ENCODE measurements around the gene LMNTD2.

The LMNTD2 gene

DNA sequence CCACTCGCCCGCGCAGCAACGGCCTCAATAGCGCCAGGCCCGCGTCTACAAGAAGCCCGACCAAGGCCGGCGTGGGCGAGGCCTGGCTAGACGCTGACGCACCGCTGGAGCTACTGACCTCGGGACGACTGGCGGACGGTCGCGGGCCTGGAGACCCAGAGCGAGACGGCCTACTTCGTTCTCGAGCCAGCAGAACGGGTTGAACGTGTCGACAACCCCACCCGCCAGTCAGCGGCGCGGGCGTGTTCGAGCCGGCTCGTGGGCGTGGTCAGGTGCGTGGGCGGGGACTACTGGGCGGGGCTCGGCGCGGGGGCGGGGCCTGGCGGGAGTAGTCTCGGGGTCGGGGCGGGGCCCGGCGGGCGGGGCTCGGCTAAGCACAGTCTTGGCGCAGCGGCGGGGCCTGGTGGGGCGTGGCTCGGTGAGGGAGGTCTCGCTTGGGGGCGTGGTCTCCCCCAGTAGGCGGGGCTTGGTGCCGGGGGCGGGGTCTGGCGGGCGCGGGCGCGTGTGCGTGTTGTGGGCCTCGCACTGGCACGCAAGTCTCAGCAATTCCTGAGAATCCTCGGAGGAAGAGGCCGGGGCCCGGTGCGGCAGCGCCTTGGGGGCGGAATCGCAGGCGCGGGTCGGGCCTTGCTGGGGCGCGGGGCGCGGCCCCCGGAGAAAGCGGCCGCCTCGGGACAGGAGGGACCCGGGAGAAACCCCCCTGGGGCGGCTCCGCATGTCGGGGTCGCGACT, 53.4 kb downstream of the LMNTD2 start, which contains the start of gene RNH1:
Gene RNH1 (minus strand): TSS at position 248 of the 732 bp plus-strand sequence. CDS start 5,080 bp downstream, outside the sequence.
- Mint-ChIP-seq H3K27ac (peak within 1 kb of the TSS; percentile 100), H3K27me3 (ENCODE audit: low read depth, poor library complexity) (no peaks in the 10 kb centered on the region), H3K4me1 (peaks cover 19% of the 10 kb centered on the region), H3K4me3 (peak within 1 kb of the TSS; percentile 97), H3K9me3 (no peaks in the 10 kb centered on the region), H3K36me3 (ENCODE audit: low read depth) (peaks cover 27% of the 10 kb centered on the region)
- TF ChIP-seq, protein P1, sequence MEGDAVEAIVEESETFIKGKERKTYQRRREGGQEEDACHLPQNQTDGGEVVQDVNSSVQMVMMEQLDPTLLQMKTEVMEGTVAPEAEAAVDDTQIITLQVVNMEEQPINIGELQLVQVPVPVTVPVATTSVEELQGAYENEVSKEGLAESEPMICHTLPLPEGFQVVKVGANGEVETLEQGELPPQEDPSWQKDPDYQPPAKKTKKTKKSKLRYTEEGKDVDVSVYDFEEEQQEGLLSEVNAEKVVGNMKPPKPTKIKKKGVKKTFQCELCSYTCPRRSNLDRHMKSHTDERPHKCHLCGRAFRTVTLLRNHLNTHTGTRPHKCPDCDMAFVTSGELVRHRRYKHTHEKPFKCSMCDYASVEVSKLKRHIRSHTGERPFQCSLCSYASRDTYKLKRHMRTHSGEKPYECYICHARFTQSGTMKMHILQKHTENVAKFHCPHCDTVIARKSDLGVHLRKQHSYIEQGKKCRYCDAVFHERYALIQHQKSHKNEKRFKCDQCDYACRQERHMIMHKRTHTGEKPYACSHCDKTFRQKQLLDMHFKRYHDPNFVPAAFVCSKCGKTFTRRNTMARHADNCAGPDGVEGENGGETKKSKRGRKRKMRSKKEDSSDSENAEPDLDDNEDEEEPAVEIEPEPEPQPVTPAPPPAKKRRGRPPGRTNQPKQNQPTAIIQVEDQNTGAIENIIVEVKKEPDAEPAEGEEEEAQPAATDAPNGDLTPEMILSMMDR (IDR thresholded peaks at IDR 0.05): no peak
- peak; percentile 99 for DNase-seq

DNA sequence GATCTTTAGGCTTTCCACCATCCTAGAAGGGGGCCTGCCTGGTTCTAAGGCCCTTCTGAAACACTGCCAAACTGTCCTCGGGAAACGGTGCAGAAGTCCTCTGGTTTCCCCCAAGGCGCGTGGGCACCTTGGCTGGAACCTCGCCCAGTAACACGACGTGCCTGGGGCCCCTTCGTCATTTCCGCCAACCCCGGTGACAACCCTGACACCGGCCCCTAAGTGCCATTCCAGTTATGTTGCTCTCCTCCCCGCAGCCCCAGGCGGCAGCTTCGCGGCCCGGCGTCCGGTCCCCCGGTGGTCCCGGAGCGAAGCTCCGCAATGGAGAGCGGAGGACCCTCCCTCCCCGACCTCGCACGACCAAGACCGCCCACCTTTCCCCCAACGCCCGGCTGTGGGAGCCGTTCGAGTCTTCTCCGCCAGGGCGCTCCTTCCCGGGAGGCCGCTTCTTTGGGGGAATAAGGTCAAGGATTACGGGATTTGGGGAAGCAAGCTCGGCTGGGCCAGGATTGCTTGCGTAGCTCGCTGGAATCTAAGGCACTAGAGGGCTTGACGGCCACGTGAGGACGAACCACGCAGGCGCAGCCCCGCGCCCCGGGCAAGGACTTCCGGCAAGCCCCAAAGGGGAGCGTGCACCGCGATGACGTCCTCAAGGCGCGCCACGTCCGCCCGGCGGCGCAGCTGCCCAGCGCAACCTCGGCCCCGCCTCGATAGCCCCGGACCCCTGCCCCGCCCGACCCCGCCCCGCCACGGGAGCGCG, 54.1 kb downstream of the LMNTD2 start:
- Mint-ChIP-seq H3K36me3 (ENCODE audit: low read depth) (peaks cover 22% of the 10 kb centered on the region), H3K27ac (peak overlapping the region; percentile 100), H3K27me3 (ENCODE audit: low read depth, poor library complexity) (no peaks in the 10 kb centered on the region), H3K9me3 (no peaks in the 10 kb centered on the region), H3K4me3 (peak overlapping the region; percentile 97), H3K4me1 (peaks cover 19% of the 10 kb centered on the region)
- TF ChIP-seq, protein P1 (IDR thresholded peaks at IDR 0.05): no peak
- DNase-seq: peak; percentile 98

DNA sequence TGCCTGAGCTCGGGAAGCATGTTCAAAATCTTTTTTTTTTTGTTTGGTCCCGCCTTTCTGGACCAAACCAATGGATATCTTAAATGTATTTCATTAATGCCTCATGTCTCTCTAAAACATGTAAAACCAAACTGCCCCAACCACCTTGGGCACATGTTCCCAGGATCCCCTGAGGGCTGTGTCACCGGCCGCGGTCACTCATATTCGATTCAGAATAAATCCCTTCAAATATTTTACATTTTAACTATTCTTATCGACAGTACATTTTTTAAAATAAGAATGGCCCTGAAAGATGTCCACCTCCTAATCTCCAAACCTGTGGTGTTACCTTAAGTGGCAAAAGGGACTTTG, 55.6 kb downstream of the LMNTD2 start:
- Mint-ChIP-seq H3K4me3 (peak overlapping the region; percentile 97), H3K27ac (peak overlapping the region; percentile 48), H3K27me3 (ENCODE audit: low read depth, poor library complexity) (no peaks in the 10 kb centered on the region), H3K9me3 (no peaks in the 10 kb centered on the region), H3K4me1 (peaks cover 19% of the 10 kb centered on the region), H3K36me3 (ENCODE audit: low read depth) (peaks cover 12% of the 10 kb centered on the region)
- DNase-seq: no peak
- TF ChIP-seq, protein P1 (IDR thresholded peaks at IDR 0.05): no peak
